ENCODE results near the gene RCAN2. TPM values are rescaled to one million over a fixed set of nuclear protein-coding genes. Genes with fewer than 3 reads are reported as not detected.

RCAN2 gene
- total RNA-seq, 1 experiment from 2014 or later, result 0.05 TPM

DNA sequence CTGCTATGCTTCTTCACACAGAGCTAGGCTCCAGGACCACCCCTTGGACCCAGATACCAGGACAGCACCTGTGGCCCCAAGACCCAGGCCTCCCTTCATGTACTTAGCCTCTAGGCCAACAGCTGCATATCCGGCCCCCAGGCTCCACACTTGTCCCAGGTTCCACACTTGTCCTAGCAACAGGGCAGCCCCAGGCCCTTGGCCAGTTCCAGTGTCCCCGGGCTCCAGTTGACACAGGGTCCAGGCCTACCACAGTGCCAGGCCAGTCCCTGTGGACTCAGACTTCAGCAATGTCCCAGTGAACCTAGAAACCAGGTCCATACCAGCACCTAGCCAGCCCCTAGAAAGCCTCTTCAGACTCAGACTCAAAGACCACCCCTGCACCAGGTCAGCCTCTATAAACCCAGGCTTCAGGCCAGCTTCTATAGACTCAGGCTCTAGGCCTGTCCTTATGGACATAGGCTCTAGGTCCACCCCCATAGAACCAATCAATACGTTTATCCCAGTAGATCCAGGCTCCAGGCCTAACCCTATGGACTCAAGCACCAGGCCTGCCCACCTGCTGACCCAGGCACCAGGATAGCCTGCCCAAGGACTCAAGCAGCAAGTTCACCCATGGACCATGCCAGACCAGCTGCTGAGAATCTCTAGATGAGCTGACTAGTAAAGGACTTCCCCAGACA lies 46.3 kb downstream of the RCAN2 start:
- DNase-seq (ENCODE audit: low read depth, low spot score), result no peak
- ATAC-seq, result no peak
- CTCF ChIA-PET, result no interaction called here
- intact Hi-C loops (cut with micrococcal nuclease; ENCODE audit: unreplicated experiment), result no loop called here
- H3K36me3 ChIP-seq (ENCODE audit: control insufficient read depth, insufficient read depth, low read length), result no peaks in the 10 kb centered on the region
- no peak overlapping the region for H3K27ac ChIP-seq (ENCODE audit: low read length)
- H3K27me3 ChIP-seq (ENCODE audit: control insufficient read depth, insufficient read depth, low read length), result no peaks in the 10 kb centered on the region
- POLR2A ChIA-PET, result no interaction called here
- H3K4me3 ChIP-seq (ENCODE audit: low read depth in 2 of 2, low read length in 2 of 2), result no peak overlapping the region
- TF ChIP-seq, protein P1, sequence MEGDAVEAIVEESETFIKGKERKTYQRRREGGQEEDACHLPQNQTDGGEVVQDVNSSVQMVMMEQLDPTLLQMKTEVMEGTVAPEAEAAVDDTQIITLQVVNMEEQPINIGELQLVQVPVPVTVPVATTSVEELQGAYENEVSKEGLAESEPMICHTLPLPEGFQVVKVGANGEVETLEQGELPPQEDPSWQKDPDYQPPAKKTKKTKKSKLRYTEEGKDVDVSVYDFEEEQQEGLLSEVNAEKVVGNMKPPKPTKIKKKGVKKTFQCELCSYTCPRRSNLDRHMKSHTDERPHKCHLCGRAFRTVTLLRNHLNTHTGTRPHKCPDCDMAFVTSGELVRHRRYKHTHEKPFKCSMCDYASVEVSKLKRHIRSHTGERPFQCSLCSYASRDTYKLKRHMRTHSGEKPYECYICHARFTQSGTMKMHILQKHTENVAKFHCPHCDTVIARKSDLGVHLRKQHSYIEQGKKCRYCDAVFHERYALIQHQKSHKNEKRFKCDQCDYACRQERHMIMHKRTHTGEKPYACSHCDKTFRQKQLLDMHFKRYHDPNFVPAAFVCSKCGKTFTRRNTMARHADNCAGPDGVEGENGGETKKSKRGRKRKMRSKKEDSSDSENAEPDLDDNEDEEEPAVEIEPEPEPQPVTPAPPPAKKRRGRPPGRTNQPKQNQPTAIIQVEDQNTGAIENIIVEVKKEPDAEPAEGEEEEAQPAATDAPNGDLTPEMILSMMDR (IDR thresholded peaks at IDR 0.05), result no peak
- TF ChIP-seq POLR2AphosphoS5 (IDR thresholded peaks at IDR 0.05; ENCODE audit: low read depth, low read length), result no peak
- no peak for TF ChIP-seq TCF7L2 (IDR thresholded peaks at IDR 0.05; ENCODE audit: low read depth, low read length)
- TF ChIP-seq, protein P2, sequence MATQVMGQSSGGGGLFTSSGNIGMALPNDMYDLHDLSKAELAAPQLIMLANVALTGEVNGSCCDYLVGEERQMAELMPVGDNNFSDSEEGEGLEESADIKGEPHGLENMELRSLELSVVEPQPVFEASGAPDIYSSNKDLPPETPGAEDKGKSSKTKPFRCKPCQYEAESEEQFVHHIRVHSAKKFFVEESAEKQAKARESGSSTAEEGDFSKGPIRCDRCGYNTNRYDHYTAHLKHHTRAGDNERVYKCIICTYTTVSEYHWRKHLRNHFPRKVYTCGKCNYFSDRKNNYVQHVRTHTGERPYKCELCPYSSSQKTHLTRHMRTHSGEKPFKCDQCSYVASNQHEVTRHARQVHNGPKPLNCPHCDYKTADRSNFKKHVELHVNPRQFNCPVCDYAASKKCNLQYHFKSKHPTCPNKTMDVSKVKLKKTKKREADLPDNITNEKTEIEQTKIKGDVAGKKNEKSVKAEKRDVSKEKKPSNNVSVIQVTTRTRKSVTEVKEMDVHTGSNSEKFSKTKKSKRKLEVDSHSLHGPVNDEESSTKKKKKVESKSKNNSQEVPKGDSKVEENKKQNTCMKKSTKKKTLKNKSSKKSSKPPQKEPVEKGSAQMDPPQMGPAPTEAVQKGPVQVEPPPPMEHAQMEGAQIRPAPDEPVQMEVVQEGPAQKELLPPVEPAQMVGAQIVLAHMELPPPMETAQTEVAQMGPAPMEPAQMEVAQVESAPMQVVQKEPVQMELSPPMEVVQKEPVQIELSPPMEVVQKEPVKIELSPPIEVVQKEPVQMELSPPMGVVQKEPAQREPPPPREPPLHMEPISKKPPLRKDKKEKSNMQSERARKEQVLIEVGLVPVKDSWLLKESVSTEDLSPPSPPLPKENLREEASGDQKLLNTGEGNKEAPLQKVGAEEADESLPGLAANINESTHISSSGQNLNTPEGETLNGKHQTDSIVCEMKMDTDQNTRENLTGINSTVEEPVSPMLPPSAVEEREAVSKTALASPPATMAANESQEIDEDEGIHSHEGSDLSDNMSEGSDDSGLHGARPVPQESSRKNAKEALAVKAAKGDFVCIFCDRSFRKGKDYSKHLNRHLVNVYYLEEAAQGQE (IDR thresholded peaks at IDR 0.05; ENCODE audit: insufficient read depth in 1 of 2, low read depth in 2 of 2, low read length in 1 of 2), result no peak
- no peak for TF ChIP-seq SIN3A (IDR thresholded peaks at IDR 0.05; ENCODE audit: borderline replicate concordance, insufficient read depth, low read depth, low read length)
- no peaks in the 10 kb centered on the region for H3K4me1 ChIP-seq (ENCODE audit: control insufficient read depth, insufficient read depth, low read length)
- H3K9me3 ChIP-seq (ENCODE audit: control insufficient read depth, insufficient read depth, low read depth, low read length), result no peaks in the 10 kb centered on the region
- in situ Hi-C loops (cut with HindIII; ENCODE audit: low pct_unique_long_range_greater_than_20kb, low sequenced_read_pairs), result no loop called here
- BruUV-seq (replicated peaks), result no TSS peak

DNA sequence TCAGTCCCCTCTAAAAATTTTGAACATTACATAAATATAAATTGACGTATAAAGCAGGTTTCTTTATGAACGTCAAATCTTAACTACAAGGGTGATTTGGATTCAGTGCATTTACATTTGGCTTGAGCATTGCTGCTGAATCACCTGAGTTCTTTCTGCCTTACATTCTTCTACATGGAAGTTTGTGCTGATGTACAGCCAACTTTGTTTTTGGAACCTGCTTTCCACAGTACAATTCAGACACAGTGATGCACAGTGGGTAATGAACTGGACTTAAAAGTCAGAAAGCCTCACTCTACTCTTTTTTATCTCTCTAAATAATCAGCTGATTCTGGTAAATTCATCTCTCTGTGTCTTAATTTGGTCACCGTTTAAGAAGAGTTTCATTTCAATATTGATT lies 47.6 kb downstream of the RCAN2 start:
- in situ Hi-C loops (cut with HindIII; ENCODE audit: low pct_unique_long_range_greater_than_20kb, low sequenced_read_pairs), result no loop called here
- Histone ChIP-seq H3K9me3 (ENCODE audit: control insufficient read depth, insufficient read depth, low read depth, low read length) (no peaks in the 10 kb centered on the region), H3K4me1 (ENCODE audit: control insufficient read depth, insufficient read depth, low read length) (no peaks in the 10 kb centered on the region), H3K27ac (ENCODE audit: low read length) (no peak overlapping the region), H3K36me3 (ENCODE audit: control insufficient read depth, insufficient read depth, low read length) (no peaks in the 10 kb centered on the region), H3K4me3 (ENCODE audit: low read depth in 2 of 2, low read length in 2 of 2) (no peak overlapping the region), H3K27me3 (ENCODE audit: control insufficient read depth, insufficient read depth, low read length) (no peaks in the 10 kb centered on the region)
- intact Hi-C loops (cut with micrococcal nuclease; ENCODE audit: unreplicated experiment), result no loop called here
- no peak for ATAC-seq
- no peak for DNase-seq (ENCODE audit: low read depth, low spot score)
- no TSS peak for BruUV-seq (replicated peaks)
- CTCF ChIA-PET, result no interaction called here
- TF ChIP-seq TCF7L2 (IDR thresholded peaks at IDR 0.05; ENCODE audit: low read depth, low read length) (no peak), SIN3A (IDR thresholded peaks at IDR 0.05; ENCODE audit: borderline replicate concordance, insufficient read depth, low read depth, low read length) (no peak), POLR2AphosphoS5 (IDR thresholded peaks at IDR 0.05; ENCODE audit: low read depth, low read length) (no peak)
- TF ChIP-seq, protein P2 (IDR thresholded peaks at IDR 0.05; ENCODE audit: insufficient read depth in 1 of 2, low read depth in 2 of 2, low read length in 1 of 2), result no peak
- TF ChIP-seq, protein P1 (IDR thresholded peaks at IDR 0.05), result no peak
- POLR2A ChIA-PET, result no interaction called here
